HG02870 (cell line): ENCODE results near the gene MYOM1.
A peak's percentile ranks its signal among the peaks of the same experiment; 100 is the strongest.

ENCODE experiments used
- ATAC-seq: cut with Tn5 transposase; IDR thresholded peaks from one replicate; pipeline ENCODE4 v1.9.1; 2021; ENCODE audit warnings: mild to moderate bottlenecking, moderate library complexity; ENCODE audit not compliant: unreplicated experiment

MYOM1 gene

GRCh38 chr18:3219631-3220335 is at the start of gene MYOM1:
MYOM1 (minus strand) TSS chr18:3219968; CDS start chr18:3215223, 4,745 bp downstream.
- ATAC-seq = no peak

- ATAC-seq = no peak
These were observed 49.6 kb upstream of the MYOM1 start for GRCh38 chr18:3269241-3269913.

- no peak for ATAC-seq
These were observed 48.5 kb upstream of the MYOM1 start for GRCh38 chr18:3268306-3268705.

GRCh38 chr18:3266062-3266608 is 46.4 kb upstream of the MYOM1 start:
- ATAC-seq = no peak

GRCh38 chr18:3265564-3266033 is 45.8 kb upstream of the MYOM1 start:
- ATAC-seq = no peak

GRCh38 chr18:3264362-3264761 is 44.6 kb upstream of the MYOM1 start:
- no peak for ATAC-seq

GRCh38 chr18:3263132-3263700 is 43.4 kb upstream of the MYOM1 start:
- no peak for ATAC-seq

- ATAC-seq = peak; percentile 27
These were observed 42.7 kb upstream of the MYOM1 start for GRCh38 chr18:3262234-3263131.

GRCh38 chr18:3261373-3262233 is 41.8 kb upstream of the MYOM1 start, which contains the start of gene MYL12B:
MYL12B (plus strand) TSS chr18:3262133; CDS start chr18:3272899, 10,766 bp downstream.
- peak; percentile 78 for ATAC-seq

GRCh38 chr18:3260995-3261372 is 41.2 kb upstream of the MYOM1 start:
- no peak for ATAC-seq

GRCh38 chr18:3257627-3258120 is 37.9 kb upstream of the MYOM1 start:
- no peak for ATAC-seq

GRCh38 chr18:3256693-3257626 is 37.2 kb upstream of the MYOM1 start:
- no peak for ATAC-seq

- ATAC-seq = no peak
These were observed 35.9 kb upstream of the MYOM1 start for GRCh38 chr18:3255611-3256165.

GRCh38 chr18:3254725-3255124 is 35.0 kb upstream of the MYOM1 start:
- no peak for ATAC-seq

- ATAC-seq = no peak
These were observed 33.1 kb upstream of the MYOM1 start for GRCh38 chr18:3252843-3253242.

- no peak for ATAC-seq
These were observed 32.2 kb upstream of the MYOM1 start for GRCh38 chr18:3251963-3252277.

- ATAC-seq = no peak
These were observed 31.6 kb upstream of the MYOM1 start for GRCh38 chr18:3251249-3251962.
